ENCODE measurements around the gene ZFP36L2.

- no peak for TF ChIP-seq CTCF (IDR thresholded peaks at IDR 0.05; ENCODE audit: insufficient read depth, low read length)
- no peak for TF ChIP-seq POLR2AphosphoS5 (IDR thresholded peaks at IDR 0.05; ENCODE audit: low read depth)
- TF ChIP-seq, protein P1, sequence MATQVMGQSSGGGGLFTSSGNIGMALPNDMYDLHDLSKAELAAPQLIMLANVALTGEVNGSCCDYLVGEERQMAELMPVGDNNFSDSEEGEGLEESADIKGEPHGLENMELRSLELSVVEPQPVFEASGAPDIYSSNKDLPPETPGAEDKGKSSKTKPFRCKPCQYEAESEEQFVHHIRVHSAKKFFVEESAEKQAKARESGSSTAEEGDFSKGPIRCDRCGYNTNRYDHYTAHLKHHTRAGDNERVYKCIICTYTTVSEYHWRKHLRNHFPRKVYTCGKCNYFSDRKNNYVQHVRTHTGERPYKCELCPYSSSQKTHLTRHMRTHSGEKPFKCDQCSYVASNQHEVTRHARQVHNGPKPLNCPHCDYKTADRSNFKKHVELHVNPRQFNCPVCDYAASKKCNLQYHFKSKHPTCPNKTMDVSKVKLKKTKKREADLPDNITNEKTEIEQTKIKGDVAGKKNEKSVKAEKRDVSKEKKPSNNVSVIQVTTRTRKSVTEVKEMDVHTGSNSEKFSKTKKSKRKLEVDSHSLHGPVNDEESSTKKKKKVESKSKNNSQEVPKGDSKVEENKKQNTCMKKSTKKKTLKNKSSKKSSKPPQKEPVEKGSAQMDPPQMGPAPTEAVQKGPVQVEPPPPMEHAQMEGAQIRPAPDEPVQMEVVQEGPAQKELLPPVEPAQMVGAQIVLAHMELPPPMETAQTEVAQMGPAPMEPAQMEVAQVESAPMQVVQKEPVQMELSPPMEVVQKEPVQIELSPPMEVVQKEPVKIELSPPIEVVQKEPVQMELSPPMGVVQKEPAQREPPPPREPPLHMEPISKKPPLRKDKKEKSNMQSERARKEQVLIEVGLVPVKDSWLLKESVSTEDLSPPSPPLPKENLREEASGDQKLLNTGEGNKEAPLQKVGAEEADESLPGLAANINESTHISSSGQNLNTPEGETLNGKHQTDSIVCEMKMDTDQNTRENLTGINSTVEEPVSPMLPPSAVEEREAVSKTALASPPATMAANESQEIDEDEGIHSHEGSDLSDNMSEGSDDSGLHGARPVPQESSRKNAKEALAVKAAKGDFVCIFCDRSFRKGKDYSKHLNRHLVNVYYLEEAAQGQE (IDR thresholded peaks at IDR 0.05; ENCODE audit: insufficient replicate concordance, low read depth): no peak
These were observed 47.6 kb upstream of the ZFP36L2 start for GRCh38 chr2:43274055-43274454.
